Measurements from ENCODE around the gene PIGH.
"Not testable (repeated sequence)": the region's sequence is repeated elsewhere in the genome, so short reads cannot be mapped to it uniquely, and the experiment has no call there.

The PIGH gene

GRCh38 chr14:67599698-67600561, at the start of gene PIGH:
Gene PIGH, minus strand, starts transcription at chr14:67600268. Its CDS starts 65 bp downstream, at chr14:67600203.
- DNase-seq: peak; percentile 78 to 86

- no peak for DNase-seq
Measured at GRCh38 chr14:67646131-67646530, 46.1 kb upstream of the PIGH start.

- DNase-seq: no peak
Measured at GRCh38 chr14:67645414-67645813, 45.3 kb upstream of the PIGH start.

- DNase-seq: no peak
Measured at GRCh38 chr14:67644428-67644827, 44.4 kb upstream of the PIGH start.

- no peak for DNase-seq
Measured at GRCh38 chr14:67643713-67644112, 43.6 kb upstream of the PIGH start.

GRCh38 chr14:67641902-67642749, 42.1 kb upstream of the PIGH start:
- no peak for DNase-seq

GRCh38 chr14:67641480-67641879, 41.4 kb upstream of the PIGH start:
- DNase-seq: no peak

- no peak for DNase-seq
Measured at GRCh38 chr14:67638642-67639041, 38.6 kb upstream of the PIGH start.

GRCh38 chr14:67636361-67636919, 36.4 kb upstream of the PIGH start:
- DNase-seq: peak in 1 of 2 experiments; percentile 19

- no peak for DNase-seq
Measured at GRCh38 chr14:67633451-67634147, 33.5 kb upstream of the PIGH start.

- DNase-seq: no peak
Measured at GRCh38 chr14:67630938-67631337, 30.9 kb upstream of the PIGH start.

- no peak for DNase-seq
Measured at GRCh38 chr14:67630186-67630585, 30.1 kb upstream of the PIGH start.

- DNase-seq: no peak
Measured at GRCh38 chr14:67627519-67627918, 27.5 kb upstream of the PIGH start.

- not testable (repeated sequence) for DNase-seq
Measured at GRCh38 chr14:67626131-67626530, 26.1 kb upstream of the PIGH start.

- no peak for DNase-seq
Measured at GRCh38 chr14:67623114-67623513, 23.0 kb upstream of the PIGH start.

- no peak for DNase-seq
Measured at GRCh38 chr14:67622675-67623074, 22.6 kb upstream of the PIGH start.

GRCh38 chr14:67620217-67620785, 20.2 kb upstream of the PIGH start:
- peak; percentile 25 to 66 for DNase-seq

- peak; percentile 92 to 98 for DNase-seq
Measured at GRCh38 chr14:67619446-67620216, 19.6 kb upstream of the PIGH start, which contains the start of gene ARG2. Gene ARG2, plus strand, starts transcription at chr14:67619920. Its CDS starts 58 bp downstream, at chr14:67619978.

GRCh38 chr14:67618617-67619063, 18.6 kb upstream of the PIGH start:
- DNase-seq: peak; percentile 21 to 39

GRCh38 chr14:67610491-67610890, 10.4 kb upstream of the PIGH start:
- no peak for DNase-seq

GRCh38 chr14:67609642-67610310, 9.7 kb upstream of the PIGH start:
- DNase-seq: no peak
